ENCODE measurements around the gene KIAA1958. TPM values are rescaled to one million over a fixed set of nuclear protein-coding genes. Genes with fewer than 3 reads are reported as not detected.

The KIAA1958 gene
- total RNA-seq, 2 experiments from 2014 or later = 14.9 to 15.3 TPM

DNA sequence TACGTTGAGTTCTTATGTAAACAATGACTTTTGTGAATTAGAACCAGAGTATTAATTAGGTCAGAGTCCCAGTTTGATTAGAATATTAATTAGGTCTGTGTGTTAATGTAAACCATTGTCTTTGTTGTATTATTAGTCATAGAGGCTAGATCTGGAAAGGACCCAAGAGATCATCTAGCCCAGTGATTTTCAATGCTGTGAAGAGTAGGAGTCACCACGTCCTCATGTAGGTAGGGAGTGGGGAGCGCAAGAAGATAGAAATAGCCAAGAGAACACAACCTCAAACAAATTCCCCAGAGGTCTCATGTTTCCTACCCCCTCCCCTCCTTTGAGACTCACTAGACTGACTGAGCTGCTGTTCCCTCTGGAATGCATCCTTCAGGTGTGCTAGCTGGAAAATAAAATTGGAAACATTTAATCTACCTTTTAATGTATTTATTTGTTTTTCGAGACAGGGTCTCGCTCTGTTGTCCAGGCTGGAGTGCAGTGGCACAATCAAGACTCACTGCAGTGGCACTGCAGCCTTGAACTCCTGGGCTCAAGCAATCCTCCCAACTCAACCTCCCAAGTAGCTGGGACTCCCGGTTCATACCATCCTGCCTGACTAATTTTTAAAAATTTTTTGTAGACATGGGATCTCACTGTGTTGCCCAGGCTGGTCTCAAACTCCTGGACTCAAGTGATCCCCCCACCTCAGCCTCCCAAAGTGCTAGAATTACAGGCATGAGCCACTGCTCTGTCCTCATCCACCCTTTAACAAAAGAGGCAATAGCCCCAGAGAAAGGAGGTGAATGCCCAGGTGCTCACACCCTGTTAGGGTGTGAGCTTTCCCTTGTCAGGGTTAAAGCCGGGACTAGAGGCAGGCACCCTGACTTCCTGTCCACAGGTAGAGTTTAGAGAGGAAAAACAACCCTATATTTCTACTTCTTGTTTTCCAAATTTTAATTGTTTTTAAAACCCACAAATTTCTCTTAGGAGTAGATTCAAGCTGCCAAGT is 138.4 kb downstream of the KIAA1958 start:
- no peak for ATAC-seq
- no peaks in the 10 kb centered on the region for H3K36me3 Mint-ChIP-seq (ENCODE audit: low read depth)
- H3K4me1 Mint-ChIP-seq (ENCODE audit: low read depth) = no peaks in the 10 kb centered on the region
- no peaks in the 10 kb centered on the region for H3K27me3 Mint-ChIP-seq
- CTCF ChIA-PET = no interaction called here
- TF ChIP-seq, protein P1, sequence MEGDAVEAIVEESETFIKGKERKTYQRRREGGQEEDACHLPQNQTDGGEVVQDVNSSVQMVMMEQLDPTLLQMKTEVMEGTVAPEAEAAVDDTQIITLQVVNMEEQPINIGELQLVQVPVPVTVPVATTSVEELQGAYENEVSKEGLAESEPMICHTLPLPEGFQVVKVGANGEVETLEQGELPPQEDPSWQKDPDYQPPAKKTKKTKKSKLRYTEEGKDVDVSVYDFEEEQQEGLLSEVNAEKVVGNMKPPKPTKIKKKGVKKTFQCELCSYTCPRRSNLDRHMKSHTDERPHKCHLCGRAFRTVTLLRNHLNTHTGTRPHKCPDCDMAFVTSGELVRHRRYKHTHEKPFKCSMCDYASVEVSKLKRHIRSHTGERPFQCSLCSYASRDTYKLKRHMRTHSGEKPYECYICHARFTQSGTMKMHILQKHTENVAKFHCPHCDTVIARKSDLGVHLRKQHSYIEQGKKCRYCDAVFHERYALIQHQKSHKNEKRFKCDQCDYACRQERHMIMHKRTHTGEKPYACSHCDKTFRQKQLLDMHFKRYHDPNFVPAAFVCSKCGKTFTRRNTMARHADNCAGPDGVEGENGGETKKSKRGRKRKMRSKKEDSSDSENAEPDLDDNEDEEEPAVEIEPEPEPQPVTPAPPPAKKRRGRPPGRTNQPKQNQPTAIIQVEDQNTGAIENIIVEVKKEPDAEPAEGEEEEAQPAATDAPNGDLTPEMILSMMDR (IDR thresholded peaks at IDR 0.05) = no peak
- no peaks in the 10 kb centered on the region for H3K9me3 Mint-ChIP-seq
- no peak overlapping the region for H3K4me3 Mint-ChIP-seq
- no peak overlapping the region for H3K27ac Mint-ChIP-seq
- intact Hi-C loops (cut with micrococcal nuclease) = no loop called here
- POLR2A ChIA-PET = interaction anchor here (0.8 kb wide), 1 partner anchor 250 kb away, joined by 3 read pairs; no protein-coding TSS in a partner anchor
- no peak for DNase-seq

DNA sequence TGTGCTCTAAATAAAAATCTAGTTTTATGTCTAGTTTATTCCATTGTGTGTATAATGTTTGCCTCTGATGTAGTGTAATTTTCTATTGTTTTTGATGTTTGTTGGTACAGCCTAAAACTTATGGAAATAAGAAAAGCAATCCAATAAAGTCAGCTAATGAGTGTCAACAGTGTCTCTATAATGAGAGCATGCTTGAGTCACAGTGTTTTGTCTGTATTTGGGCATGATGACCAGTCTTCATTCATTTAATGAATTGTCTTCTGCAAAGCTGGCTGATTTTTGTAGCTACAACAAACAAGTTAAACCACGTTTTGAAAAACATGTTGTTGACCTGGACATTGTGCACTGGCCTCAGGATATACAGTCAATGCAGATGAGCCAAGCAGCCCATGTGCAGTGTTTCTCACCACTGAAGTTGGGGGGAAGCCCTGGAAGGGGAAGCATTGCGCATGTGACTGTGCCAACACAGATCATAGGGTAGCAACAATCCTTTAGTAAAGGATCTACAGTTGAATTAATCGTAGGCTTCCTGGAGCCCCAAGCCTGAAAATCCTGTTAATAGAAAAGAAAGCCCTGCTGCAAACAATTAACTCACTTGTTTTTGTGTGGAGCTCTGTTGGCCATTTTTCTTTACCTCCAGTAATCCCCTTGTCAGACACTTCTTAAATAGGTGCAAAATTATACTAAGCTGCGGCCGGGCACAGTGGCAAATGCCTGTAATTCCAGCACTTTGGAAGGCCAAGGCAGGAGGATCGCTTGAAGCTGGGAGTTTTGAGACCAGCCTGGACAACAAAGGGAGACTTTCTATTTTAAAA is 143.3 kb downstream of the KIAA1958 start:
- CTCF ChIA-PET = no interaction called here
- intact Hi-C loops (cut with micrococcal nuclease) = no loop called here
- TF ChIP-seq, protein P1 (IDR thresholded peaks at IDR 0.05) = no peak
- Mint-ChIP-seq H3K27ac (no peak overlapping the region), H3K36me3 (ENCODE audit: low read depth) (no peaks in the 10 kb centered on the region), H3K9me3 (no peaks in the 10 kb centered on the region), H3K4me1 (ENCODE audit: low read depth) (no peaks in the 10 kb centered on the region), H3K4me3 (no peak overlapping the region), H3K27me3 (no peaks in the 10 kb centered on the region)
- DNase-seq (no peak), ATAC-seq (no peak)
- POLR2A ChIA-PET = no interaction called here

DNA sequence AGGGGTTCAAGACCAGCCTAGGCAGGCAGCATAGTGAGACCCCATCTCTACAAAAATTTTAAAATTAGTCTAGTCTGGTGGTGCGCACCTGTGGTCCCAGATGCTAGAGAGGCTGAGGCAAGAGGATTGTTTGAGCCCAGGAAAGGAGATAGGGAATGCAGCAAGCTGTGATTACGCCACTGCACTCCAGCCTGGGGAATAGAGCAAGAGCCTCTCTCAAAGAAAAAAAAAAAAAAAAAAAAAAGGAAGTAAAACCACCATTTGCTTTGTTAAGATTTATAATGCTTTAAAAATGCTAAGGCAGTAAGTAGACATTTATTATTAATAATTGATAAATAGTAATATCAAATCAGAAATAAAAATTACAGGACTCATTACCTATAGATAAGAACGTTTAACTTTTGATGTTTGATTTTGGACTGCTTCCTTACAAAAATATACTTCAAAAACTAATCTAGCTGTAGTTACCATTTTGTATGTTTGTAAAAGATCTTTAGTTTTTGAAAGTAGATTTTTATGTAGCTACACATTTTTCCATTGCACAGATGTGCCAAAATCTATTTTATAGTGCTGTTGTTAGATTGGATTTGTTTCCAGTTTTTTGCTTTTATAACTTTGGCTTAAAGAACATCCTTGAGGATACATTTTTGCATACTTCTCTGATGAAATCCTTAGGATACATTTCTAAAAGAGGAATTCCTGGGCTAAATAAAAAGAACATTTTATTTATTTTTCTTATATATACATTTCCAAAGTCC is 144.9 kb downstream of the KIAA1958 start:
- no peak overlapping the region for H3K27ac Mint-ChIP-seq
- no peaks in the 10 kb centered on the region for H3K27me3 Mint-ChIP-seq
- no peaks in the 10 kb centered on the region for H3K9me3 Mint-ChIP-seq
- POLR2A ChIA-PET = no interaction called here
- H3K4me3 Mint-ChIP-seq = no peak overlapping the region
- CTCF ChIA-PET = no interaction called here
- DNase-seq (no peak), ATAC-seq (no peak)
- no peaks in the 10 kb centered on the region for H3K4me1 Mint-ChIP-seq (ENCODE audit: low read depth)
- intact Hi-C loops (cut with micrococcal nuclease) = no loop called here
- H3K36me3 Mint-ChIP-seq (ENCODE audit: low read depth) = no peaks in the 10 kb centered on the region
- TF ChIP-seq, protein P1 (IDR thresholded peaks at IDR 0.05) = no peak

DNA sequence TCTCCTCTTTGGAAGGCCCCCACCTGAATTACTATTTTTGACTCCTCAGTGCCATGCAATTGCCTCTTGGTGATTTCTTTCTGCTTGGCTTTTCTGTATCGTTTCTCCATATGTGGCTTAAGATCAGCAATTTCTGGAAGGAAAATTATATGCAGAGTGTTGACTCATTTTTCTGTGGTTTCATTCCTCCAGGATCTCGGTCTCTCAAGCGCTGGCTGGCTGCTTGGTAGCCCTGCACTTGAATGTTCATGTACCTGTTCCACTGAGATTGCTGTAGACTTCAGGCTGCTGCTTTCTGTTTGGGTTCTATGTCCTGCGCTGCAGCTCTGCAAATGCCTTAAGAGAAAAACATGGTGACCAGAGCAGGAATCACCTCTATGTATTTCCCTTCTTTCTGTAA is 153.7 kb downstream of the KIAA1958 start:
- Mint-ChIP-seq H3K27me3 (no peaks in the 10 kb centered on the region), H3K27ac (no peak overlapping the region), H3K9me3 (peaks cover 15% of the 10 kb centered on the region), H3K4me3 (no peak overlapping the region), H3K4me1 (ENCODE audit: low read depth) (no peaks in the 10 kb centered on the region), H3K36me3 (ENCODE audit: low read depth) (peaks cover 18% of the 10 kb centered on the region)
- no peak for DNase-seq
- intact Hi-C loops (cut with micrococcal nuclease) = no loop called here
- TF ChIP-seq, protein P1 (IDR thresholded peaks at IDR 0.05) = no peak
- ATAC-seq = no peak
- POLR2A ChIA-PET = no interaction called here
- CTCF ChIA-PET = no interaction called here
